PFSK-1 (cell line): ENCODE results near the gene ANXA6.

Experiments
- POLR2AphosphoS5 ChIP-seq: IDR thresholded peaks from 2 replicates; pipeline ENCODE4 v1.6.1; 2012; ENCODE audit warnings: low read depth, mild to moderate bottlenecking, control low read depth, low read length, moderate library complexity
- TF ChIP-seq, protein P1 (sequence below), 2 experiments: IDR thresholded peaks; 2 replicates each; pipeline versions ENCODE4 v1.6.1 to v1.8.0; 2011 to 2012; ENCODE audit warnings: low read depth in 2 of 2, low read length in 2 of 2, control low read depth in 1 of 2, inconsistent platforms in 1 of 2, mild to moderate bottlenecking in 1 of 2, moderate library complexity in 1 of 2; ENCODE audit not compliant: insufficient read depth in 1 of 2

- TF ChIP-seq POLR2AphosphoS5, result no peak
- TF ChIP-seq, protein P1, sequence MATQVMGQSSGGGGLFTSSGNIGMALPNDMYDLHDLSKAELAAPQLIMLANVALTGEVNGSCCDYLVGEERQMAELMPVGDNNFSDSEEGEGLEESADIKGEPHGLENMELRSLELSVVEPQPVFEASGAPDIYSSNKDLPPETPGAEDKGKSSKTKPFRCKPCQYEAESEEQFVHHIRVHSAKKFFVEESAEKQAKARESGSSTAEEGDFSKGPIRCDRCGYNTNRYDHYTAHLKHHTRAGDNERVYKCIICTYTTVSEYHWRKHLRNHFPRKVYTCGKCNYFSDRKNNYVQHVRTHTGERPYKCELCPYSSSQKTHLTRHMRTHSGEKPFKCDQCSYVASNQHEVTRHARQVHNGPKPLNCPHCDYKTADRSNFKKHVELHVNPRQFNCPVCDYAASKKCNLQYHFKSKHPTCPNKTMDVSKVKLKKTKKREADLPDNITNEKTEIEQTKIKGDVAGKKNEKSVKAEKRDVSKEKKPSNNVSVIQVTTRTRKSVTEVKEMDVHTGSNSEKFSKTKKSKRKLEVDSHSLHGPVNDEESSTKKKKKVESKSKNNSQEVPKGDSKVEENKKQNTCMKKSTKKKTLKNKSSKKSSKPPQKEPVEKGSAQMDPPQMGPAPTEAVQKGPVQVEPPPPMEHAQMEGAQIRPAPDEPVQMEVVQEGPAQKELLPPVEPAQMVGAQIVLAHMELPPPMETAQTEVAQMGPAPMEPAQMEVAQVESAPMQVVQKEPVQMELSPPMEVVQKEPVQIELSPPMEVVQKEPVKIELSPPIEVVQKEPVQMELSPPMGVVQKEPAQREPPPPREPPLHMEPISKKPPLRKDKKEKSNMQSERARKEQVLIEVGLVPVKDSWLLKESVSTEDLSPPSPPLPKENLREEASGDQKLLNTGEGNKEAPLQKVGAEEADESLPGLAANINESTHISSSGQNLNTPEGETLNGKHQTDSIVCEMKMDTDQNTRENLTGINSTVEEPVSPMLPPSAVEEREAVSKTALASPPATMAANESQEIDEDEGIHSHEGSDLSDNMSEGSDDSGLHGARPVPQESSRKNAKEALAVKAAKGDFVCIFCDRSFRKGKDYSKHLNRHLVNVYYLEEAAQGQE (IDR thresholded peaks at IDR 0.05; ENCODE audit: insufficient read depth in 1 of 2, low read depth in 2 of 2, low read length in 2 of 2), result no peak
Observed at GRCh38 chr5:151064916-151065499, 92.6 kb downstream of the ANXA6 start.
